Vagina (tissue), 2 donors: ENCODE measurements around the gene NFIX. TPM values are rescaled to one million over a fixed set of nuclear protein-coding genes. Genes with fewer than 3 reads are reported as not detected.

Source experiments
- DNase-seq, 2 donors: peaks; one replicate each; pipeline ENCODE4 v3.0.0-alpha.2; 2017; ENCODE audit errors: extremely low spot score in 2 of 2
- H3K27ac ChIP-seq: fragments of 200-600 bp; sonication (generic); one replicate; pipeline ENCODE4 v1.5.1; 2019
- H3K27me3 ChIP-seq: fragments of 200-600 bp; sonication (generic); one replicate; pipeline ENCODE4 v1.5.1; 2019
- H3K36me3 ChIP-seq, 2 donors: fragments of 200-600 bp; sonication (generic); one replicate each; pipeline ENCODE4 v1.5.1; 2017 to 2019
- H3K4me1 ChIP-seq: fragments of 200-600 bp; sonication (generic); one replicate; pipeline ENCODE4 v1.5.1; 2019
- H3K4me3 ChIP-seq, 2 donors: fragments of 200-600 bp; sonication (generic); 1 replicate in 1 of 2; 2 replicates in 1 of 2; pipeline ENCODE4 v1.5.1; 2016 to 2019
- H3K9me3 ChIP-seq: fragments of 200-600 bp; sonication (generic); one replicate; pipeline ENCODE4 v1.5.1; 2019
- POLR2A ChIP-seq, 2 donors: fragments of 450-650 bp; IDR thresholded peaks; one replicate each; pipeline ENCODE4 v1.6.1; 2017; ENCODE audit warnings: antibody characterized with exemption in 2 of 2, mild to moderate bottlenecking in 2 of 2, moderate library complexity in 2 of 2
- POLR2AphosphoS5 ChIP-seq, 2 donors: sonication (generic); formaldehyde crosslinking; IDR thresholded peaks; one replicate each; pipeline ENCODE4 v1.9.0; 2017; ENCODE audit warnings: antibody characterized with exemption in 2 of 2, mild to moderate bottlenecking in 2 of 2, low read depth in 1 of 2; ENCODE audit not compliant: insufficient read depth in 1 of 2
- intact Hi-C: fragments of 100-400 bp; cut with DNase I; formaldehyde crosslinking; loops from one replicate; pipeline ENCODE4 v1.15.1; 2023
- total RNA-seq: library from RNA; depleted of rRNA; stranded (reverse); fragments of >200 nt; gene quantifications from one replicate; pipeline ENCODE4 v1.2.3, GENCODE V29; 2016
- TF ChIP-seq, protein P1 (sequence below), 3 experiments: fragments of 450-650 bp in 2 of 3; fragments of 200-600 bp in 1 of 3; sonication (generic) in 1 of 3; IDR thresholded peaks; one replicate each; pipeline ENCODE4 v1.5.1; 2017 to 2019; ENCODE audit warnings: antibody characterized with exemption in 3 of 3, mild to moderate bottlenecking in 2 of 3, moderate library complexity in 2 of 3

NFIX gene
- total RNA-seq, 1 donor from 2014 or later = 81.8 TPM

DNA sequence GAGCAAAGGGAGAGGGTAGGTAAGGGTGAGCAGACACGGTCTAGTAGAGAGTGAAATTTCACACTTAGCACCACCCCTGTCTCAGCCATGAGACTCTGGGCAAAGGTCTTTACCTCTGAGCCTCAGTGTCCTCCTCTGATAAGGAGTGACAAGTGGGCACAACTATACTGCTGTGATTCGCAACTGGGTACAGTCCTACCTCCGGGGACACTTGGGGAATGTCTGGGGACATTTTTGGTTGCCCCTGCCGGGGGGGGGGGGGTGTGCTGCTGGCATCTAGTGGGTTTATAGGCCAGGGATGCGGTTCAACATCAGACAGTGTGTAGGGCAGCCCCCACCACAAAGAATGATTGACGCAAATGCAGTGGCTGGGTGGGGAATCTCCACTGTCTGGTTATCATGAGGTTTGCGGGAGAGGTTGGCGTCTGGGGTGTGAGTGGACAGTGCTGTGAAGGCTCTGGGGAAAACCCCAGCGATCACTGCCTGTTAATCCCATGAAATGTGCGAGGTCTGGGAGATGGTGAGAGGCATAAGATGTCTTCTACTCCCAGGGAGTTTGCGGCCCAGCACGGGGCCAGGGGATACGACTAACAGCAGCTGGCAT is 127.1 kb downstream of the NFIX start:
- TF ChIP-seq POLR2A (IDR thresholded peaks at IDR 0.05) = no peak
- no peak for TF ChIP-seq POLR2AphosphoS5 (IDR thresholded peaks at IDR 0.05; ENCODE audit: insufficient read depth in 1 of 2, low read depth in 1 of 2)
- TF ChIP-seq, protein P1, sequence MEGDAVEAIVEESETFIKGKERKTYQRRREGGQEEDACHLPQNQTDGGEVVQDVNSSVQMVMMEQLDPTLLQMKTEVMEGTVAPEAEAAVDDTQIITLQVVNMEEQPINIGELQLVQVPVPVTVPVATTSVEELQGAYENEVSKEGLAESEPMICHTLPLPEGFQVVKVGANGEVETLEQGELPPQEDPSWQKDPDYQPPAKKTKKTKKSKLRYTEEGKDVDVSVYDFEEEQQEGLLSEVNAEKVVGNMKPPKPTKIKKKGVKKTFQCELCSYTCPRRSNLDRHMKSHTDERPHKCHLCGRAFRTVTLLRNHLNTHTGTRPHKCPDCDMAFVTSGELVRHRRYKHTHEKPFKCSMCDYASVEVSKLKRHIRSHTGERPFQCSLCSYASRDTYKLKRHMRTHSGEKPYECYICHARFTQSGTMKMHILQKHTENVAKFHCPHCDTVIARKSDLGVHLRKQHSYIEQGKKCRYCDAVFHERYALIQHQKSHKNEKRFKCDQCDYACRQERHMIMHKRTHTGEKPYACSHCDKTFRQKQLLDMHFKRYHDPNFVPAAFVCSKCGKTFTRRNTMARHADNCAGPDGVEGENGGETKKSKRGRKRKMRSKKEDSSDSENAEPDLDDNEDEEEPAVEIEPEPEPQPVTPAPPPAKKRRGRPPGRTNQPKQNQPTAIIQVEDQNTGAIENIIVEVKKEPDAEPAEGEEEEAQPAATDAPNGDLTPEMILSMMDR (IDR thresholded peaks at IDR 0.05) = no peak

GRCh38 chr19:13122980-13123957 is 128.0 kb downstream of the NFIX start:
- H3K27ac ChIP-seq = no peak overlapping the region
- no peaks in the 10 kb centered on the region for H3K36me3 ChIP-seq
- intact Hi-C loops = no loop called here
- no peak for DNase-seq
- H3K27me3 ChIP-seq = no peaks in the 10 kb centered on the region
- H3K9me3 ChIP-seq = no peaks in the 10 kb centered on the region
- TF ChIP-seq, protein P1 (IDR thresholded peaks at IDR 0.05) = no peak
- TF ChIP-seq POLR2AphosphoS5 (IDR thresholded peaks at IDR 0.05; ENCODE audit: insufficient read depth in 1 of 2, low read depth in 1 of 2) (no peak), POLR2A (IDR thresholded peaks at IDR 0.05) (no peak)
- no peak overlapping the region for H3K4me3 ChIP-seq
- peaks cover 31% of the 10 kb centered on the region for H3K4me1 ChIP-seq

More for the DNA sequence above, 127.1 kb downstream of the NFIX start:
- H3K27ac ChIP-seq = no peak overlapping the region
- H3K4me1 ChIP-seq = peaks cover 35% of the 10 kb centered on the region
- H3K9me3 ChIP-seq = no peaks in the 10 kb centered on the region
- DNase-seq = no peak
- no peaks in the 10 kb centered on the region for H3K36me3 ChIP-seq
- no peak overlapping the region for H3K4me3 ChIP-seq
- intact Hi-C loops = no loop called here
- H3K27me3 ChIP-seq = no peaks in the 10 kb centered on the region

GRCh38 chr19:13127051-13127450 is 131.8 kb downstream of the NFIX start:
- Histone ChIP-seq H3K9me3 (no peaks in the 10 kb centered on the region), H3K27me3 (no peaks in the 10 kb centered on the region), H3K4me3 (no peak overlapping the region), H3K27ac (no peak overlapping the region), H3K36me3 (no peaks in the 10 kb centered on the region), H3K4me1 (peaks cover 1% of the 10 kb centered on the region)
- intact Hi-C loops = no loop called here
- TF ChIP-seq, protein P1 (IDR thresholded peaks at IDR 0.05) = no peak
- no peak for TF ChIP-seq POLR2AphosphoS5 (IDR thresholded peaks at IDR 0.05; ENCODE audit: insufficient read depth in 1 of 2, low read depth in 1 of 2)
- DNase-seq = no peak

- no peaks in the 10 kb centered on the region for H3K4me1 ChIP-seq
- intact Hi-C loops = no loop called here
- H3K27me3 ChIP-seq = no peaks in the 10 kb centered on the region
- no peak overlapping the region for H3K4me3 ChIP-seq
- TF ChIP-seq POLR2A (IDR thresholded peaks at IDR 0.05) (no peak), POLR2AphosphoS5 (IDR thresholded peaks at IDR 0.05; ENCODE audit: insufficient read depth in 1 of 2, low read depth in 1 of 2) (no peak)
- TF ChIP-seq, protein P1 (IDR thresholded peaks at IDR 0.05) = no peak
- no peaks in the 10 kb centered on the region for H3K9me3 ChIP-seq
- no peak overlapping the region for H3K27ac ChIP-seq
- H3K36me3 ChIP-seq = no peaks in the 10 kb centered on the region
- DNase-seq = no peak
Measured at GRCh38 chr19:13127811-13128575, 132.7 kb downstream of the NFIX start.
